SK-N-SH treated with all-trans-retinoic acid at 6 μM for 48 hours (cell line): Measurements from ENCODE around the gene UNC5CL.

ENCODE experiments used
- ARNTL ChIP-seq: fragments of 450-650 bp; formaldehyde crosslinking; IDR thresholded peaks from 2 replicates; pipeline ENCODE4 v1.5.0; 2020; ENCODE audit warnings: low read depth, mild to moderate bottlenecking, moderate library complexity, borderline replicate concordance
- PATZ1 ChIP-seq: fragments of 250-450 bp; sonication (Bioruptor Pico); IDR thresholded peaks from 2 replicates; pipeline ENCODE4 v1.8.0; 2020; ENCODE audit warnings: mild to moderate bottlenecking, moderate library complexity, borderline replicate concordance

- TF ChIP-seq ARNTL (CRISPR knock-in tag) (no peak), PATZ1 (CRISPR knock-in tag) (no peak)
Observed at GRCh38 chr6:41042226-41043055, 3.4 kb upstream of the UNC5CL start, which contains the start of gene TSPO2.
